Heart left ventricle (tissue), 16 donors: ENCODE data around the gene BRF1. TPM values are rescaled to one million over a fixed set of nuclear protein-coding genes. Genes with fewer than 3 reads are reported as not detected.
"Not testable (repeated sequence)": the region's sequence is repeated elsewhere in the genome, so short reads cannot be mapped to it uniquely, and the experiment has no call there.

ENCODE experiments used
- ATAC-seq, 4 donors: fragments of 200-7000 bp; cut with Tn5 transposase; one replicate each; pipeline ENCODE4 v1.9.1; 2020 to 2022; ENCODE audit warnings: moderate library complexity in 4 of 4, mild to moderate bottlenecking in 3 of 4, moderate number of reproducible peaks in 1 of 4
- DNase-seq, 5 donors: peaks; one replicate each; pipeline ENCODE4 v3.0.0-alpha.2; 2020
- H3K27ac ChIP-seq, 12 donors: fragments of 200-600 bp; sonication (generic) in 4 of 12; one replicate each; pipeline versions ENCODE4 v1.5.0 to v1.8.0; 2016 to 2022; ENCODE audit warnings: mild to moderate bottlenecking in 2 of 12
- H3K27me3 ChIP-seq, 9 donors: fragments of 200-600 bp; sonication (generic) in 2 of 9; one replicate each; pipeline versions ENCODE4 v1.5.1 to v1.8.0; 2016 to 2022; ENCODE audit warnings: mild to moderate bottlenecking in 3 of 9
- H3K36me3 ChIP-seq, 9 donors: fragments of 200-600 bp; sonication (generic) in 2 of 9; one replicate each; pipeline versions ENCODE4 v1.5.0 to v1.8.0; 2018 to 2022; ENCODE audit warnings: mild to moderate bottlenecking in 2 of 9
- H3K4me1 ChIP-seq, 12 donors: fragments of 200-600 bp; sonication (generic) in 4 of 12; one replicate each; pipeline versions ENCODE4 v1.5.0 to v1.8.0; 2016 to 2022; ENCODE audit warnings: mild to moderate bottlenecking in 3 of 12
- H3K4me3 ChIP-seq, 12 donors: fragments of 200-600 bp; sonication (generic) in 4 of 12; one replicate each; pipeline versions ENCODE4 v1.5.0 to v1.8.0; 2017 to 2022; ENCODE audit warnings: mild to moderate bottlenecking in 9 of 12, moderate library complexity in 4 of 12
- H3K9me3 ChIP-seq, 12 donors: fragments of 200-600 bp; sonication (generic) in 4 of 12; one replicate each; pipeline versions ENCODE4 v1.5.0 to v1.8.0; 2016 to 2022; ENCODE audit warnings: mild to moderate bottlenecking in 1 of 12
- CTCF ChIP-seq, 12 donors: fragments of 200-600 bp; sonication (generic) in 4 of 12; IDR thresholded peaks; one replicate each; pipeline versions ENCODE4 v1.5.0 to v1.8.0; 2018 to 2022; ENCODE audit warnings: antibody characterized with exemption in 12 of 12, mild to moderate bottlenecking in 5 of 12
- POLR2A ChIP-seq, 2 donors: fragments of 450-650 bp; IDR thresholded peaks; one replicate each; pipeline ENCODE4 v1.6.1; 2017; ENCODE audit warnings: antibody characterized with exemption in 2 of 2, mild to moderate bottlenecking in 2 of 2, moderate library complexity in 2 of 2
- WGBS, 4 donors: extraction: QIAGEN DNeasy Blood & Tissue Kit in 2 of 4; methylation state at CpG; one replicate each; pipeline versions ENCODE4 v1.1.5 to v1.1.7; 2013 to 2018; 5-methylcytosine and 5-hydroxymethylcytosine counted together
- intact Hi-C, 10 donors: fragments of 100-400 bp; cut with DNase I; formaldehyde crosslinking; loops; one replicate each; pipeline versions ENCODE4 v1.11.1 to v1.14.2; 2022
- polyA plus RNA-seq, 2 donors: library from polyadenylated mRNA; stranded (reverse); fragments of 200-250 nt; gene quantifications; one replicate each; pipeline ENCODE4 v1.2.3, GENCODE V29; 2013
- total RNA-seq, 9 donors: library from RNA; depleted of rRNA in 2 of 9; stranded (reverse); fragments of >200 nt in 2 of 9; fragmentation: NEBNext Ultra II Directional in 3 of 9; extraction: Animal tissue kit (Norgen Biotek cat#: 25700) in 3 of 9; gene quantifications; one replicate each; pipeline versions ENCODE4 v1.1.0 to v1.2.4, GENCODE V29; 2016 to 2023
- donor health status: ischemic (EF 13 %, LVEDD 7.1; RV severe dilation, severe dysfunction).
- donor health status: healthy with polysubstance abuse.
- donor health status: DM: no; HTN: yes; CAD: no.
- donor health status: DM: no; HTN: no; CAD: no.
- donor health status: ischemic (EF 25% LVEDD 6.9; RV normal size, moderate dysfunction).
- donor health status: ischemic (EF 25% LVEDD 5.7; RV mildly dilated, moderate dysfunction).
- donor health status: healthy.
- donor health status: DM: yes; HTN: yes; CAD: no.
- donor health status: ischemic (EF 35%, LVEDD 5.7; RV mildly dilated, moderate dysfunction).
- donor health status: nonischemic (EF 11% LVEDD 7.7; RV severe dilation, severe dysfunction).
- donor health status: DM: yes; HTN: yes; CAD: no.
- donor health status: PGD.
- donor health status: ischemic (EF 29% LVEDD 5.4; RV normal size, mild dysfunction).
- donor health status: nonischemic (EF 23%, LVEDD 6.1; RV moderate dilation, normal function).

BRF1 gene
- total and polyA plus RNA-seq, 11 donors: 13.3 to 25.3 (median 18.7) TPM

- Histone ChIP-seq H3K27me3 (no peaks in the 10 kb centered on the region), H3K36me3 (no peaks in the 10 kb centered on the region), H3K4me1 (peaks cover 17 to 93% (median 72%) of the 10 kb centered on the region in 12 donors), H3K27ac (peak overlapping the region in 6 of 12 donors; percentile 4 to 84 (median 48)), H3K9me3 (peaks cover 0 to 4% (median 0%) of the 10 kb centered on the region in 12 donors), H3K4me3 (no peak overlapping the region)
- intact Hi-C loops: no loop called here
- DNase-seq (no peak), ATAC-seq (no peak)
- 90 to 96% (median 94%) methylated on average over 13 to 17 of the region's 17 CpGs for WGBS, 4 donors
- TF ChIP-seq CTCF (IDR thresholded peaks at IDR 0.05) (no peak), POLR2A (IDR thresholded peaks at IDR 0.05) (no peak)
Measured at GRCh38 chr14:105329411-105330150, 28.8 kb upstream of the BRF1 start.

- TF ChIP-seq CTCF (IDR thresholded peaks at IDR 0.05): no peak
- TF ChIP-seq POLR2A (IDR thresholded peaks at IDR 0.05): no peak
- peaks cover 17 to 93% (median 74%) of the 10 kb centered on the region in 12 donors for H3K4me1 ChIP-seq
- H3K27me3 ChIP-seq: no peaks in the 10 kb centered on the region
- ATAC-seq: no peak
- peak overlapping the region in 9 of 12 donors; percentile 4 to 84 (median 39) for H3K27ac ChIP-seq
- H3K4me3 ChIP-seq: no peak overlapping the region
- peaks cover 0 to 4% (median 0%) of the 10 kb centered on the region in 12 donors for H3K9me3 ChIP-seq
- WGBS, 4 donors: 58 to 64% (median 61%) methylated on average over 14 to 15 of the region's 15 CpGs
- no peak for DNase-seq
- H3K36me3 ChIP-seq: no peaks in the 10 kb centered on the region
- intact Hi-C loops: no loop called here
Measured at GRCh38 chr14:105328678-105329390, 28.0 kb upstream of the BRF1 start.

- Histone ChIP-seq H3K9me3 (peaks cover 0 to 4% (median 0%) of the 10 kb centered on the region in 12 donors), H3K27ac (peak overlapping the region in 9 of 12 donors; percentile 4 to 84 (median 39)), H3K4me3 (no peak overlapping the region), H3K27me3 (no peaks in the 10 kb centered on the region), H3K36me3 (no peaks in the 10 kb centered on the region), H3K4me1 (peaks cover 17 to 93% (median 74%) of the 10 kb centered on the region in 12 donors)
- TF ChIP-seq CTCF (IDR thresholded peaks at IDR 0.05) (no peak), POLR2A (IDR thresholded peaks at IDR 0.05) (no peak)
- ATAC-seq (no peak), DNase-seq (no peak)
- 58 to 70% (median 64%) methylated on average over 9 to 12 of the region's 12 CpGs for WGBS, 4 donors
- intact Hi-C loops: no loop called here
Measured at GRCh38 chr14:105328070-105328677, 27.4 kb upstream of the BRF1 start.

GRCh38 chr14:105327695-105328045 lies 26.9 kb upstream of the BRF1 start:
- H3K36me3 ChIP-seq, DNase-seq, H3K27me3 ChIP-seq, H3K9me3 ChIP-seq, ATAC-seq, intact Hi-C loops: not testable (repeated sequence)
- peak overlapping the region in 5 of 12 donors; percentile 26 to 84 (median 63) for H3K27ac ChIP-seq
- peaks cover 18 to 93% (median 73%) of the 10 kb centered on the region in 12 donors for H3K4me1 ChIP-seq
- 56 to 100% (median 64%) methylated on average over 3 to 17 of the region's 17 CpGs for WGBS, 4 donors
- peak overlapping the region in 1 of 12 donors; percentile 12 for H3K4me3 ChIP-seq
